Sigmoid colon (tissue), 7 donors: ENCODE results near the gene FAM114A1. TPM values are rescaled to one million over a fixed set of nuclear protein-coding genes. Genes with fewer than 3 reads are reported as not detected.
"Not testable (repeated sequence)": the region's sequence is repeated elsewhere in the genome, so short reads cannot be mapped to it uniquely, and the experiment has no call there.

Experiments used
- DNase-seq: peaks from one replicate; pipeline ENCODE4 v3.0.0-alpha.2; 2019
- H3K27ac ChIP-seq, 4 donors: fragments of 200-600 bp; sonication (generic); one replicate each; pipeline ENCODE4 v1.5.1; 2016 to 2019; ENCODE audit warnings: mild to moderate bottlenecking in 1 of 4
- H3K27me3 ChIP-seq, 3 donors: fragments of 200-600 bp; sonication (generic); one replicate each; pipeline ENCODE4 v1.5.1; 2019; ENCODE audit warnings: mild to moderate bottlenecking in 1 of 3
- H3K36me3 ChIP-seq, 4 donors: fragments of 200-600 bp; sonication (generic); one replicate each; pipeline ENCODE4 v1.5.1; 2016 to 2019
- H3K4me1 ChIP-seq, 4 donors: fragments of 200-600 bp; sonication (generic); one replicate each; pipeline ENCODE4 v1.5.1; 2017 to 2019
- H3K4me3 ChIP-seq, 4 donors: fragments of 200-600 bp; sonication (generic); one replicate each; pipeline ENCODE4 v1.5.1; 2017 to 2019; ENCODE audit warnings: mild to moderate bottlenecking in 2 of 4, moderate library complexity in 1 of 4
- H3K9me3 ChIP-seq, 4 donors: fragments of 200-600 bp in 3 of 4; sonication (generic) in 3 of 4; one replicate each; pipeline versions ENCODE4 v1.5.1 to v1.6.1; 2013 to 2019
- EP300 ChIP-seq, 4 donors: sonication (generic); formaldehyde crosslinking; IDR thresholded peaks; one replicate each; pipeline ENCODE4 v1.6.1; 2017; ENCODE audit warnings: antibody characterized with exemption in 4 of 4
- POLR2A ChIP-seq, 2 donors: fragments of 450-650 bp; IDR thresholded peaks; one replicate each; pipeline ENCODE4 v1.6.1; 2016; ENCODE audit warnings: antibody characterized with exemption in 2 of 2, mild to moderate bottlenecking in 2 of 2, moderate library complexity in 2 of 2
- POLR2AphosphoS5 ChIP-seq, 4 donors: sonication (generic); formaldehyde crosslinking; IDR thresholded peaks; one replicate each; pipeline ENCODE4 v1.6.1; 2017; ENCODE audit warnings: antibody characterized with exemption in 4 of 4
- WGBS, 2 donors: extraction: QIAGEN DNeasy Blood & Tissue Kit; methylation state at CpG; one replicate each; pipeline ENCODE4 v1.1.7; 2013; 5-methylcytosine and 5-hydroxymethylcytosine counted together
- intact Hi-C: fragments of 100-400 bp; cut with DNase I; formaldehyde crosslinking; loops from one replicate; pipeline ENCODE4 v1.15.1; 2023
- polyA plus RNA-seq, 3 donors: library from polyadenylated mRNA; stranded (reverse); fragments of 200-250 nt; gene quantifications; one replicate each; pipeline ENCODE4 v1.2.3, GENCODE V29; 2013
- total RNA-seq, 4 donors: library from RNA; depleted of rRNA; stranded (reverse); fragments of >200 nt; gene quantifications; one replicate each; pipeline ENCODE4 v1.1.0, GENCODE V29; 2016
- TF ChIP-seq, protein P1 (sequence below), 4 experiments: fragments of 450-650 bp in 3 of 4; fragments of 200-600 bp in 1 of 4; IDR thresholded peaks; one replicate each; pipeline ENCODE4 v1.5.1; 2016 to 2019; ENCODE audit warnings: antibody characterized with exemption in 4 of 4, mild to moderate bottlenecking in 3 of 4, moderate library complexity in 2 of 4
- donor health status: healthy with polysubstance abuse.
- donor health status: Bipolar disorder and iron deficiency.
- donor health status: healthy.

Gene FAM114A1
- total and polyA plus RNA-seq, 7 donors = 24.7 to 189 (median 120) TPM

DNA sequence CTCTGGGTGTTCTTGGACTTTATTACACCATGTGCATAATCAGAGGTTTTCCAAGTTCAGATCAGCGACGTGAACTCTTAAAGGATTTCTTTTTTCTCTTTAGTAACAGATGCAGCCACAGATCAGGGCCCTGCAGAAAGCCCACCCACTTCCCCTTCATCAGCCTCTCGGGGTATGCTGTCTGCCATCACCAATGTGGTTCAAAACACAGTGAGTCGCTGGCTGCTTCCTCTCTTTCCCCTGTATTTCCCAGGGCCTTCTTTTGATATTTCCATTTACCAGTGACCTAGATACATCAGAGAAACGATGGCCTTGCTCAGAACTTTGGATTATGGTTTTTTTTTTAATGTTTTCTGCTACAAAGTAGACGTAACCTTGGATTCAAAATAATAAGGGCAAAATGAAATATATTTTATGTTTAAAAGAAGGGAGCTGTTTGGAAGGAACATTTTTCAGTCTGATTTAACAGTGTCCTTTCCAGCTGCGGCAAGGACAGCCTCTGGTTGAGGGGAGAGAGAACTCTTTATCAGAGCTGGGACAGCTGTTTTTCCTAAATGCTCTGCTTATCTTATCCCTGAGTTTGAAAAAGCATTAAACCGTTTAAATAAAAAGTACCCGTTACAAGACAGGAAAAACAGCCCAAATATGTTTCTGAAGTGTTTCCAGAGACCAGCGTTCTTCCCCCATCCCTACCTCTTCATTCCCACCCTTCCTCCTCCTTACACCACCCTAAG lies 38.2 kb downstream of the FAM114A1 start:
- DNase-seq = no peak
- H3K27ac ChIP-seq = peak overlapping the region; percentile 21 to 54 (median 46)
- 48 to 74% methylated on average over 10 of the region's 10 CpGs for WGBS, 2 donors
- intact Hi-C loops = loop anchor here (5.0 kb wide), 1 partner anchor 141 kb away; no protein-coding TSS in a partner anchor
- no peaks in the 10 kb centered on the region for H3K27me3 ChIP-seq
- TF ChIP-seq POLR2A (IDR thresholded peaks at IDR 0.05) (no peak), POLR2AphosphoS5 (IDR thresholded peaks at IDR 0.05) (peak in 3 of 4 donors; percentile 8 to 15 (median 13))
- no peaks in the 10 kb centered on the region for H3K9me3 ChIP-seq
- peaks cover 0 to 34% (median 15%) of the 10 kb centered on the region in 4 donors for H3K4me1 ChIP-seq
- peaks cover 19 to 67% (median 40%) of the 10 kb centered on the region in 4 donors for H3K36me3 ChIP-seq
- H3K4me3 ChIP-seq = no peak overlapping the region

DNA sequence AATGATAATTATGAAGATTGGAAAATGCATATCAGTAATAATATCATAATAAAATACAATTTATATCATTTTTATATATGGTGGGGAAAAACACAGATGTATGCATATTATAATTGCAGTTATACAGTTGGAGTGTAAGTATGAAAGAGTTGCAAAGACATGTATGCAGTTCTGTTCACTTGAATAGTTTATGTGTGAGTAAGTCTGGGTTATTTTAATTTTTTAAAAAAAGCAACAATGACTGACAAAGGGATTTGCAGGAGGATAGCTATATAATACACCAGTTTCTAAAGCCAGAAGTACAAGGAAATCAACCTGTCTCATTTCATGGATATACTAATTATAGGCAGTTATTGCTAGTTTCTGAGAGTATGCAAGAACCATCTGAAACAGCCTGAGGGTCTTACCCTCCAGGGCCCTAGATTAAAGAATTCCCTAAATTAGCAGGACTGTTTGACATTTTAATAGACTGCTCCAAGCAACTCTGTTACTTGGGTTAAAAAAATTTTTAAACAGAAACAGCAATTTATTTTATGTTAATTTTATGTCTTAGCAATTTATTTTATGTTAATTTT lies 40.2 kb downstream of the FAM114A1 start:
- intact Hi-C loops = loop anchor here (5.0 kb wide), 1 partner anchor 140 kb away; no protein-coding TSS in a partner anchor
- peaks cover 19 to 71% (median 45%) of the 10 kb centered on the region in 4 donors for H3K36me3 ChIP-seq
- no peaks in the 10 kb centered on the region for H3K9me3 ChIP-seq
- no peak for DNase-seq
- TF ChIP-seq POLR2AphosphoS5 (IDR thresholded peaks at IDR 0.05) = no peak
- TF ChIP-seq, protein P1, sequence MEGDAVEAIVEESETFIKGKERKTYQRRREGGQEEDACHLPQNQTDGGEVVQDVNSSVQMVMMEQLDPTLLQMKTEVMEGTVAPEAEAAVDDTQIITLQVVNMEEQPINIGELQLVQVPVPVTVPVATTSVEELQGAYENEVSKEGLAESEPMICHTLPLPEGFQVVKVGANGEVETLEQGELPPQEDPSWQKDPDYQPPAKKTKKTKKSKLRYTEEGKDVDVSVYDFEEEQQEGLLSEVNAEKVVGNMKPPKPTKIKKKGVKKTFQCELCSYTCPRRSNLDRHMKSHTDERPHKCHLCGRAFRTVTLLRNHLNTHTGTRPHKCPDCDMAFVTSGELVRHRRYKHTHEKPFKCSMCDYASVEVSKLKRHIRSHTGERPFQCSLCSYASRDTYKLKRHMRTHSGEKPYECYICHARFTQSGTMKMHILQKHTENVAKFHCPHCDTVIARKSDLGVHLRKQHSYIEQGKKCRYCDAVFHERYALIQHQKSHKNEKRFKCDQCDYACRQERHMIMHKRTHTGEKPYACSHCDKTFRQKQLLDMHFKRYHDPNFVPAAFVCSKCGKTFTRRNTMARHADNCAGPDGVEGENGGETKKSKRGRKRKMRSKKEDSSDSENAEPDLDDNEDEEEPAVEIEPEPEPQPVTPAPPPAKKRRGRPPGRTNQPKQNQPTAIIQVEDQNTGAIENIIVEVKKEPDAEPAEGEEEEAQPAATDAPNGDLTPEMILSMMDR (IDR thresholded peaks at IDR 0.05) = no peak
- no peak for TF ChIP-seq EP300 (IDR thresholded peaks at IDR 0.05)
- TF ChIP-seq POLR2A (IDR thresholded peaks at IDR 0.05) = no peak
- peaks cover 0 to 34% (median 15%) of the 10 kb centered on the region in 4 donors for H3K4me1 ChIP-seq
- H3K27ac ChIP-seq = no peak overlapping the region
- no peak overlapping the region for H3K4me3 ChIP-seq
- H3K27me3 ChIP-seq = no peaks in the 10 kb centered on the region

DNA sequence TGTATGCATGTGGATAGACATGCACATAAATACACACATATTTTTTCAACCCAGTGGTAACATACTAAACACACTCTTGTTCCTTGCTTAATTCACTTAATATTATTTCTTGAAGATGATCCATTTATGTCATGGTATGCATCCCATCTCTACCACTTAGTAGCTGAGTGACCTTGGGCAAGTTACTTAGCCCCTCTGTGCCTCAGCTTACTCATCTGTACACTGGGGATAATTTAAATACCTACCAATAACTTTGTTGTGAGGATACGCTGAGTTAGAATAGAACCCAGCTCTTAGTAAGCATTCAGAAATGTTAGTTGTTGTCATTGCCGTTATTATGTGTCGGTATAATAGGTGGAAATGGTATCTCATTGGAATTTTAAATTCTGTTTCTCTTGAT lies 41.4 kb downstream of the FAM114A1 start:
- DNase-seq = no peak
- no peaks in the 10 kb centered on the region for H3K27me3 ChIP-seq
- H3K9me3 ChIP-seq = no peaks in the 10 kb centered on the region
- H3K36me3 ChIP-seq = peaks cover 19 to 83% (median 49%) of the 10 kb centered on the region in 4 donors
- WGBS, 2 donors = 93 to 96% methylated on average over 3 of the region's 3 CpGs
- H3K27ac ChIP-seq = no peak overlapping the region
- peaks cover 0 to 22% (median 11%) of the 10 kb centered on the region in 4 donors for H3K4me1 ChIP-seq
- no peak overlapping the region for H3K4me3 ChIP-seq
- intact Hi-C loops = loop anchor here (5.0 kb wide), 1 partner anchor 138 kb away; no protein-coding TSS in a partner anchor
- no peak for TF ChIP-seq POLR2A (IDR thresholded peaks at IDR 0.05)
- no peak for TF ChIP-seq POLR2AphosphoS5 (IDR thresholded peaks at IDR 0.05)
- no peak for TF ChIP-seq EP300 (IDR thresholded peaks at IDR 0.05)
- TF ChIP-seq, protein P1 (IDR thresholded peaks at IDR 0.05) = no peak

DNA sequence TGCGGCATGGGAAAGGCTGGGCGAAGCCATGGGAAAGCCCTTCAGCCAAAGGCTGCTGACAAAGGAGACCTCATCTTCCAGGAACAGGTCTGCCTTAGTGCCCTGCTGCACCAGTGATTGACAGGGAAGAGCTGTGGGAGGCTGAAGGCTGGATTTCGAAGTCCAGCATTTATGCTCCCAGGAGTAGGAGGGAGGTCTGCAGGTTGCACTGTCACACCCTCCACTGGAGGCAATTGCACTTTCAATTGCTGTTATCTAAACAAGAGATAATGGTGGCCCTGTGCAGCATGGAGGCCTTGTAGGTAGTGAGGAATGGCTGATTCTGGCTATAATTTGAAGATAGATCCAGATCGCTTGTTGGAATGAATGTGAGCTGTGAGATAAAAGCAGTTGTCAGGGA lies 43.7 kb downstream of the FAM114A1 start:
- Histone ChIP-seq H3K27ac (no peak overlapping the region), H3K27me3 (no peaks in the 10 kb centered on the region), H3K36me3 (peaks cover 24 to 93% (median 64%) of the 10 kb centered on the region in 4 donors), H3K9me3 (no peaks in the 10 kb centered on the region), H3K4me1 (peaks cover 0 to 12% (median 4%) of the 10 kb centered on the region in 4 donors), H3K4me3 (no peak overlapping the region)
- TF ChIP-seq EP300 (IDR thresholded peaks at IDR 0.05) (no peak), POLR2A (IDR thresholded peaks at IDR 0.05) (no peak), POLR2AphosphoS5 (IDR thresholded peaks at IDR 0.05) (no peak)
- TF ChIP-seq, protein P1 (IDR thresholded peaks at IDR 0.05) = no peak
- DNase-seq = no peak
- 73 to 89% methylated on average over 4 of the region's 4 CpGs for WGBS, 2 donors
- intact Hi-C loops = no loop called here

DNA sequence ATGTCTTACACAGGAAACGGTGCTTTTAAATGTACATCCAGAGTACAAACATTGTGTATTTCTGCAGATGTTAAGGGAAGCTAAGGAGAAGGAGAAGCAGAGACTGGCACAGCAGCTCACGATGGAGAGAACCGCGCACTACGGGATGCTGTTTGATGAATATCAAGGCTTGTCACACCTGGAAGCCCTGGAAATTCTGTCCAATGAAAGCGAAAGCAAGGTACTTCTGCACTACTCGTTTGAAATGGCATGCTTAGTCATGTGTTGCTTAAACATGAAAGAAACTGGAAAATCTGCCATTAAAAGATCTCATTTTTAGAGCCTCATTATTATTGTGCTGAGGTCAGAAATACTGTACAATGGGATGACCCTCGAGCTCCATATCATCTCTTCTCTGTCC lies 47.2 kb downstream of the FAM114A1 start:
- Histone ChIP-seq H3K4me1 (peaks cover 0 to 14% (median 4%) of the 10 kb centered on the region in 4 donors), H3K27ac (peak overlapping the region in 3 of 4 donors; percentile 13 to 33 (median 28)), H3K9me3 (no peaks in the 10 kb centered on the region), H3K4me3 (no peak overlapping the region), H3K27me3 (no peaks in the 10 kb centered on the region), H3K36me3 (peaks cover 11 to 89% (median 49%) of the 10 kb centered on the region in 4 donors)
- 62 to 80% methylated on average over 8 of the region's 8 CpGs for WGBS, 2 donors
- intact Hi-C loops = no loop called here
- no peak for DNase-seq
- TF ChIP-seq, protein P1 (IDR thresholded peaks at IDR 0.05) = no peak
- TF ChIP-seq EP300 (IDR thresholded peaks at IDR 0.05) = no peak
- no peak for TF ChIP-seq POLR2AphosphoS5 (IDR thresholded peaks at IDR 0.05)
- TF ChIP-seq POLR2A (IDR thresholded peaks at IDR 0.05) = no peak

DNA sequence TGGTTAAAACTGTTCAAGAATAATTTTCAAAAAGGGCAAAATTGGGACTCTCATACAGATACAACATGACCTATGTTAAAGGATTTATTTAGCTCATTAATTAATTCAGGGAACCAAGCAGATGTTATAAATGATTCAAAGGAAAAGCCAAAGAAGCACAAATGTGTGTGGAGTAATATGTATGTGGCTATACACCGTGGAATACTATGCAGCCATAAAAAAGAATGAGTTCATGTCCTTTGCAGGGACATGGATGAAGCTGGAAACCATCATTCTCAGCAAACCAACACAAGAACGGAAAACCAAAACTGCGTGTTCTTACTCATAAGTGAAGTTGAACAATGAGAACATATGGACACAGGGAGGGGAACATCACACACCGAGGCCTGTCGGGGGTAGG lies 48.7 kb downstream of the FAM114A1 start:
- H3K4me3 ChIP-seq, H3K27me3 ChIP-seq, intact Hi-C loops, H3K9me3 ChIP-seq, DNase-seq: not testable (repeated sequence)
- WGBS, 2 donors = 97 to 99% methylated on average over 5 of the region's 5 CpGs
- peaks cover 11 to 89% (median 44%) of the 10 kb centered on the region in 4 donors for H3K36me3 ChIP-seq
- H3K27ac ChIP-seq = peak overlapping the region in 1 of 4 donors; percentile 37
- H3K4me1 ChIP-seq = peaks cover 0 to 24% (median 4%) of the 10 kb centered on the region in 4 donors
